Kidney (tissue), 14 donors: ENCODE results near the gene GPC5. TPM values are rescaled to one million over a fixed set of nuclear protein-coding genes. Genes with fewer than 3 reads are reported as not detected.

Experiments used
- DNase-seq, 5 donors: peaks; one replicate each; pipeline ENCODE4 v3.0.0-alpha.2; 2013 to 2020
- FAIRE-seq: peaks from 2 replicates; lab custom pipeline; 2012; peaks lifted over from hg19 to GRCh38; lab: Jason Lieb, UNC
- H3K27ac ChIP-seq, 2 donors: one replicate each; pipeline ENCODE4 v1.7.0; 2013; ENCODE audit warnings: low read depth in 2 of 2, low read length in 2 of 2, inconsistent platforms in 1 of 2
- H3K27me3 ChIP-seq: one replicate; pipeline ENCODE4 v1.7.1; 2013; ENCODE audit warnings: low read length, inconsistent platforms; ENCODE audit not compliant: control insufficient read depth, insufficient read depth
- H3K36me3 ChIP-seq, 3 donors: one replicate each; pipeline versions ENCODE4 v1.7.0 to v1.7.1; 2013; ENCODE audit warnings: low read length in 3 of 3, control low read depth in 1 of 3, inconsistent platforms in 1 of 3; ENCODE audit not compliant: insufficient read depth in 3 of 3, control insufficient read depth in 2 of 3
- H3K4me1 ChIP-seq, 3 donors: one replicate each; pipeline versions ENCODE4 v1.7.0 to v1.7.1; 2013; ENCODE audit warnings: low read length in 3 of 3, inconsistent platforms in 1 of 3, low read depth in 1 of 3; ENCODE audit not compliant: control insufficient read depth in 2 of 3, insufficient read depth in 2 of 3
- H3K4me3 ChIP-seq, 3 donors: one replicate each; pipeline versions ENCODE4 v1.7.0 to v1.8.1; 2013; ENCODE audit warnings: low read length in 3 of 3, control low read depth in 1 of 3, inconsistent platforms in 1 of 3
- H3K9ac ChIP-seq, 3 donors: one replicate each; pipeline versions ENCODE4 v1.7.0 to v1.7.1; 2013; ENCODE audit warnings: low read length in 3 of 3, control low read depth in 1 of 3, inconsistent platforms in 1 of 3
- H3K9me3 ChIP-seq, 3 donors: one replicate each; pipeline versions ENCODE4 v1.7.0 to v1.7.1; 2013; ENCODE audit warnings: low read length in 3 of 3, control low read depth in 1 of 3, inconsistent platforms in 1 of 3; ENCODE audit not compliant: control insufficient read depth in 2 of 3, insufficient read depth in 1 of 3
- CTCF ChIP-seq: IDR thresholded peaks from 3 replicates; pipeline ENCODE4 v1.5.1; 2012; ENCODE audit warnings: mild to moderate bottlenecking, moderate library complexity, borderline replicate concordance; ENCODE audit not compliant: insufficient read depth; ENCODE audit errors: extremely low read depth
- intact Hi-C: fragments of 100-400 bp; cut with DNase I; formaldehyde crosslinking; loops from one replicate; pipeline ENCODE4 v1.11.1; 2022
- polyA plus RNA-seq: library from polyadenylated mRNA; stranded (reverse); fragments of 350-450 nt; fragmentation: Illumina TruSeq; extraction: RNeasy Lipid Tissue Mini Kit (QIAGEN cat#74804); gene quantifications from one replicate; pipeline ENCODE4 v1.2.3, GENCODE V29; 2014; ENCODE audit warnings: low read depth, low replicate concordance; ENCODE audit not compliant: insufficient read depth
- total RNA-seq: library from RNA; stranded (reverse); fragmentation: NEBNext Ultra II Directional; extraction: Animal tissue kit (Norgen Biotek cat#: 25700); gene quantifications from one replicate; pipeline ENCODE4 v1.2.1, GENCODE V29; 2021
- donor health status: control.
- donor health status: control.
- donor health status: control.
- donor health status: control.
- donor health status: control.
- donor health status: DM: yes; HTN: yes; CAD: no.
- donor health status: Normal renal cell carcinoma (clear cell type).

GPC5 gene
- total and polyA plus RNA-seq, 2 donors from 2014 or later = 0.47 to 6.8 TPM

- H3K36me3 ChIP-seq = peaks cover 0 to 7% (median 5%) of the 10 kb centered on the region in 3 donors
- no peak overlapping the region for H3K27ac ChIP-seq
- H3K9ac ChIP-seq = no peak overlapping the region
- H3K9me3 ChIP-seq = no peaks in the 10 kb centered on the region
- H3K4me3 ChIP-seq = no peak overlapping the region
- peaks cover 0 to 8% (median 5%) of the 10 kb centered on the region in 3 donors for H3K4me1 ChIP-seq
- FAIRE-seq = no peak
- DNase-seq = no peak
- H3K27me3 ChIP-seq = no peaks in the 10 kb centered on the region
- TF ChIP-seq CTCF = no peak
- intact Hi-C loops = no loop called here
Measured at GRCh38 chr13:91355099-91355825, 43.2 kb upstream of the GPC5 start.

- Histone ChIP-seq H3K36me3 (peaks cover 0 to 4% (median 0%) of the 10 kb centered on the region in 3 donors), H3K4me3 (no peak overlapping the region), H3K9ac (no peak overlapping the region), H3K27ac (no peak overlapping the region), H3K9me3 (no peaks in the 10 kb centered on the region), H3K27me3 (no peaks in the 10 kb centered on the region), H3K4me1 (peaks cover 0 to 7% (median 3%) of the 10 kb centered on the region in 3 donors)
- FAIRE-seq (no peak), DNase-seq (no peak)
- intact Hi-C loops = no loop called here
- no peak for TF ChIP-seq CTCF
Measured at GRCh38 chr13:91355826-91356710, 42.4 kb upstream of the GPC5 start.

- Histone ChIP-seq H3K27me3 (no peaks in the 10 kb centered on the region), H3K36me3 (peaks cover 0 to 4% (median 0%) of the 10 kb centered on the region in 3 donors), H3K27ac (no peak overlapping the region), H3K9ac (no peak overlapping the region), H3K4me3 (no peak overlapping the region), H3K4me1 (peaks cover 0 to 1% (median 0%) of the 10 kb centered on the region in 3 donors), H3K9me3 (no peaks in the 10 kb centered on the region)
- FAIRE-seq (no peak), DNase-seq (no peak)
- TF ChIP-seq CTCF = no peak
- intact Hi-C loops = no loop called here
Measured at GRCh38 chr13:91356919-91357612, 41.4 kb upstream of the GPC5 start.
